GM12801 (cell line): Measurements from ENCODE around the gene ALOX5AP.

Experiments used
- CTCF ChIP-seq: IDR thresholded peaks from one replicate; pipeline ENCODE4 v1.5.1; 2011; ENCODE audit warnings: control low read depth; ENCODE audit not compliant: insufficient read length; ENCODE audit errors: extremely low read depth

Gene ALOX5AP

GRCh38 chr13:30776661-30777060 is 41.3 kb downstream of the ALOX5AP start:
- TF ChIP-seq CTCF, result no peak

DNA sequence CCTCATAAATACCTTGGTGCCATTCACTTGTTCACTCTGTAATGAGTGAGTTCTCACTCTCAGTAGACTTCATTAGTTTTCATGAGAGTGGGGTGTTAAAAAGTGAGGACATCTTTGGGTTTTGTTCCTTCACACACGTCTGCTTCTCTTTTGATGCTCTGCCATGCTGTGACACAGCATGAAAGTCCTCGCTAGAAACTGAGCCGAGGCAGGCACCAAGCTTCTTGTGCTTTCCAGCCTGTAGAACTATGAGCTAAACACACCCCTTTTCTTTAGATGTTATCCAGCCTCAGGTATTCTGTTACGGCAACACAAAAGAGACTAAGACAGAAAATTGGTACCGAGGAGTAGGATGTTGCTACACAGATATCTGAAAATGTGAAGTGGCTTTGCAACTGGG is 43.7 kb downstream of the ALOX5AP start:
- TF ChIP-seq CTCF, result no peak

DNA sequence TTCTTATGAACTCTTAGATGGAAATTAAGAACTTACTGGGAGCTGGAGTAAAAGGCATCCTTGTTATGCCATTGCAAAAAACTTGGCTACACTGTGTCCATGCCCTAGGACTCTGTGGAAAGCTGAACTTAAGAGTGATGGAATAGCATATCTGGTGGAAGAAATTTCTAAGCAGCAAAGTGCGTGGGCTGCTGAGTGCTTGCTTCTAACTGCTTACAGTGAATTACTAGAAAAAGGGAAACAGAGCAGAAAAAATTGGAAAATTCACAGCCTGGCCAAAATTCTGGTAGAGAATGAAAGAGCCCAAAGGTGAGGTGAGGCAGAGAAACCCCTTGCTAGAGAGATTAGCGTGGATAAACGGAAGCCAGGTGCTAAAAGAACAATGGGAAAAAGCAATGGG is 44.3 kb downstream of the ALOX5AP start:
- no peak for TF ChIP-seq CTCF

GRCh38 chr13:30780338-30780981 is 45.1 kb downstream of the ALOX5AP start:
- TF ChIP-seq CTCF, result no peak

DNA sequence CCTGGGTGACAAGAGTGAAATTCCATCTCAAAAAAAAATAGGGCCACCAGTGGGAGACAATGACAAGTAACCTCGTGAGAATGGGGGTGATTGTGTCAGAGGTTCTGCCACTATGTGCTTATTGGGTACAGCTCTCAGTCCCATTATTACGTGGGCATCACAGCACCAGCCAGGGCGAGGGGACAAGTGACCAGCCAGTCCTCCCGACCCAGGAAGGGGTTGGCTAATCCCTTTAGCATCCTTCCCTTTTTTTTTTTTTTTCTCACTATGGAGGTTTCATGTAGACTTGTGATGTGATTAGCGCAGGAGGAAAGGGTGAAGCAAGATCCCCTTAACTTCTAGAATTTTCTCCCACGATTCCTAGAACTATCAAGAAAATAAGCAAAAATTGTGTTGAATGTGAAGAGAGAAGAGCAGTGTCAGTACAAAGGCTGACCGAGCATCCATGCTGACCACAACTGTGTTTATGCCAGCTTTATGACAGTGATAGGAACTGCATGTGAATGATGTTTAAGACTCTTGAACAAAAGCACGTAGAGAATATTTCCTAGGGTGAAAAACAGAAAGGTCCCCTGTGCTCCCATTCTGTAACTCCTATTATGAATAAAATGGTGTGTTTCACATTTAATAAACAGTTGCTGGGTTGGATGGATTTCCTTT is 50.0 kb downstream of the ALOX5AP start:
- no peak for TF ChIP-seq CTCF

DNA sequence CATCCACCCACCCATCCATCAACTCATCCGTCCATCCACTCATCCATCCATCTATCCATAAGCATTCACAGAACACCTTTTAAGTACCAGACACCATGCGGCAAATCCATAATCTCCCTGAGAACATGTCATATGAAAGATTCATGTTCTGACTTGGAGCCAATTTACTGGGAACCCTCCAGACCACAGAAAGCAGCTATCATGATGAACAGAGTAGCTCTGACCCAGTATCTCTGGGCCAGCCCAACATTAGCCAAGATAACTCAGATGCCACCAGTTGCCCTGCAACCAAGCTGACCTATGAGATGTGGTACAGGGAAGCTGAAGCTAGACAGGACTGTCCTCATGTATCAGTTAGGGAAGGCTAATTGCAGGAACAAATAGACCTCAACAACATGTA is 51.3 kb downstream of the ALOX5AP start:
- no peak for TF ChIP-seq CTCF

- TF ChIP-seq CTCF, result no peak
Observed at GRCh38 chr13:30787738-30788525, 52.6 kb downstream of the ALOX5AP start.
